Tibial nerve (tissue), 4 donors: ENCODE measurements around the gene TMEM183A. TPM values are rescaled to one million over a fixed set of nuclear protein-coding genes. Genes with fewer than 3 reads are reported as not detected.

ENCODE experiments used
- DNase-seq, 2 donors: peaks; one replicate each; pipeline ENCODE4 v3.0.0-alpha.2; 2019; ENCODE audit warnings: low spot score in 2 of 2
- H3K27ac ChIP-seq, 4 donors: fragments of 200-600 bp; sonication (generic) in 3 of 4; one replicate each; pipeline ENCODE4 v1.5.1; 2017 to 2019; ENCODE audit warnings: mild to moderate bottlenecking in 1 of 4
- H3K27me3 ChIP-seq, 2 donors: fragments of 200-600 bp; sonication (generic) in 1 of 2; one replicate each; pipeline versions ENCODE4 v1.5.1 to v1.6.0; 2017 to 2019
- H3K36me3 ChIP-seq, 3 donors: fragments of 200-600 bp; sonication (generic); one replicate each; pipeline ENCODE4 v1.5.1; 2018 to 2019
- H3K4me1 ChIP-seq, 4 donors: fragments of 200-600 bp; sonication (generic) in 3 of 4; one replicate each; pipeline ENCODE4 v1.5.1; 2017 to 2019
- H3K4me3 ChIP-seq, 4 donors: fragments of 200-600 bp; sonication (generic) in 3 of 4; one replicate each; pipeline ENCODE4 v1.5.1; 2017 to 2019; ENCODE audit warnings: mild to moderate bottlenecking in 1 of 4, moderate library complexity in 1 of 4
- H3K9me3 ChIP-seq, 4 donors: fragments of 200-600 bp; sonication (generic) in 3 of 4; one replicate each; pipeline ENCODE4 v1.5.1; 2017 to 2019
- EP300 ChIP-seq, 2 donors: sonication (generic); formaldehyde crosslinking; IDR thresholded peaks; one replicate each; pipeline ENCODE4 v1.6.1; 2017; ENCODE audit warnings: antibody characterized with exemption in 2 of 2, mild to moderate bottlenecking in 1 of 2
- POLR2A ChIP-seq, 2 donors: fragments of 450-650 bp; IDR thresholded peaks; one replicate each; pipeline ENCODE4 v1.6.1; 2017; ENCODE audit warnings: antibody characterized with exemption in 2 of 2, mild to moderate bottlenecking in 2 of 2, moderate library complexity in 2 of 2
- WGBS, 2 donors: methylation state at CpG; one replicate each; pipeline ENCODE4 v1.1.5; 2018; 5-methylcytosine and 5-hydroxymethylcytosine counted together
- total RNA-seq, 4 donors: library from RNA; depleted of rRNA; stranded (reverse); fragments of >200 nt; gene quantifications; one replicate each; pipeline ENCODE4 v1.1.0, GENCODE V29; 2016
- TF ChIP-seq, protein P1 (sequence below), 5 experiments: fragments of 200-600 bp in 3 of 5; fragments of 450-650 bp in 2 of 5; sonication (generic) in 3 of 5; IDR thresholded peaks; one replicate each; pipeline ENCODE4 v1.5.1; 2016 to 2019; ENCODE audit warnings: antibody characterized with exemption in 5 of 5, mild to moderate bottlenecking in 3 of 5, moderate library complexity in 2 of 5

The TMEM183A gene
- total RNA-seq, 4 donors from 2014 or later = 64.3 to 80.6 (median 74.7) TPM

DNA sequence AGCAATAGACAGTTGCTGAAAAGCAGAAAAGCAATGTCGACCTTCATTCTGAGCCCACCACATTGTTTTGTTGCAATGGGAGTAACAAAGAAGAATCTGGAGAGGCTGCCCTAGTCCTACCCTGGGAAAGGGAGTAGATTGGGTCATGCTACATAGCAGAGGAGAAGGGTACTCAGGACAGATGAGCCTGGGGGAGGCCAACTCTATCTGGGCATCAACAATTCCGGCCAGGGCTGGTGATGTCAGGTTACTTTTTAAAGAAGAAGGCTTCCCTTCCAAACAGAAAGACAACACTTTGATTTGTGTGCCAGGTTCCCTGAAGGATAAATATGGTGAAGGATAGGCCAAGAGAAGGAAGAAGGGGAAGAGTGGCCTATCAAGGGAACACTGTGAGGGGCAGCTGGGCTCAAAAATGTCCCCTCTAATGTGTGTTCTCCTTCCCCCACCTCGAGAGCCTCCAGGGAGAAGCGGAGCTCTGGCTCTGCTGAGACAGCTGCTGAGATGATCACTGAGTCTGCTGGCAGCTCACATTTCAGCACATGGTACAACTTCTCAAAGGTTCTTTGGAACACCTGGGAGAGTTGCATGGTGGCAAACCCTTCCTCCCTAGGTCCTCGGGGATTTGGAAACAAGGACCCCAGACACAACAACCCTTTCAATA, 45.8 kb upstream of the TMEM183A start:
- no peak overlapping the region for H3K4me3 ChIP-seq
- H3K4me1 ChIP-seq = peaks cover 0 to 28% (median 16%) of the 10 kb centered on the region in 4 donors
- no peak for TF ChIP-seq POLR2A (IDR thresholded peaks at IDR 0.05)
- TF ChIP-seq EP300 (IDR thresholded peaks at IDR 0.05) = no peak
- TF ChIP-seq, protein P1, sequence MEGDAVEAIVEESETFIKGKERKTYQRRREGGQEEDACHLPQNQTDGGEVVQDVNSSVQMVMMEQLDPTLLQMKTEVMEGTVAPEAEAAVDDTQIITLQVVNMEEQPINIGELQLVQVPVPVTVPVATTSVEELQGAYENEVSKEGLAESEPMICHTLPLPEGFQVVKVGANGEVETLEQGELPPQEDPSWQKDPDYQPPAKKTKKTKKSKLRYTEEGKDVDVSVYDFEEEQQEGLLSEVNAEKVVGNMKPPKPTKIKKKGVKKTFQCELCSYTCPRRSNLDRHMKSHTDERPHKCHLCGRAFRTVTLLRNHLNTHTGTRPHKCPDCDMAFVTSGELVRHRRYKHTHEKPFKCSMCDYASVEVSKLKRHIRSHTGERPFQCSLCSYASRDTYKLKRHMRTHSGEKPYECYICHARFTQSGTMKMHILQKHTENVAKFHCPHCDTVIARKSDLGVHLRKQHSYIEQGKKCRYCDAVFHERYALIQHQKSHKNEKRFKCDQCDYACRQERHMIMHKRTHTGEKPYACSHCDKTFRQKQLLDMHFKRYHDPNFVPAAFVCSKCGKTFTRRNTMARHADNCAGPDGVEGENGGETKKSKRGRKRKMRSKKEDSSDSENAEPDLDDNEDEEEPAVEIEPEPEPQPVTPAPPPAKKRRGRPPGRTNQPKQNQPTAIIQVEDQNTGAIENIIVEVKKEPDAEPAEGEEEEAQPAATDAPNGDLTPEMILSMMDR (IDR thresholded peaks at IDR 0.05) = no peak
- no peaks in the 10 kb centered on the region for H3K9me3 ChIP-seq
- no peak overlapping the region for H3K27ac ChIP-seq
- H3K27me3 ChIP-seq = no peaks in the 10 kb centered on the region
- 85 to 90% methylated on average over 5 of the region's 5 CpGs for WGBS, 2 donors
- peaks cover 0 to 47% (median 0%) of the 10 kb centered on the region in 3 donors for H3K36me3 ChIP-seq
- no peak for DNase-seq

DNA sequence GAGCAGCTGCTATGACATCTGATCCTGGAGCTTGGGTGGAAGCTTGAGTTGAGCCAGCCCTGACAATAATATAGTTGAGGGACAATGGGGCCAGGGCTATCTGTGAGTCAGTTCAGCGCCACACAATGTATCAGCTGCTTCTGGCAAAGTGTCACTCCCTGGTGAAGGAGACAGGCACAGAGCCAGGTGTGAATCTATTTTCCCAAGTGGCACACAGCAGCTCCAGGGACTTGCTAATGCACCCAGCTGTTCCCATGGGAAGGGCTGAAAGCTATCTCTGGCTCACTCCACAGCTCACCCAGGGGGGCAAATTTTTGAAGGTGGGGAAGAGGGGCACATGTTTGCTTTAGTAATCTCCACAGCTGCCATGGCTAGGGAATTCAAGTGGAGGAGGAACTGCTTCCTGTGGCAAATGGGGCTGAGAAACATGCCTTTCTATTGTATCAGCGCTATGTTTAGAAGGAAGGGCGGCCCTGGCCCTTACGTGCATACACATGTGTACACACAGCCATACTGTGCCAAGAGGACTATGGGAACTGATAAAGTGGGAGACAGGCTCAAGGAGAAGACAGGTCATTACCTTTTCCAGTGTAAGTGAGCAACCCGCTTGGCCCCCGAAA, 42.3 kb upstream of the TMEM183A start:
- no peak for DNase-seq
- H3K9me3 ChIP-seq = no peaks in the 10 kb centered on the region

DNA sequence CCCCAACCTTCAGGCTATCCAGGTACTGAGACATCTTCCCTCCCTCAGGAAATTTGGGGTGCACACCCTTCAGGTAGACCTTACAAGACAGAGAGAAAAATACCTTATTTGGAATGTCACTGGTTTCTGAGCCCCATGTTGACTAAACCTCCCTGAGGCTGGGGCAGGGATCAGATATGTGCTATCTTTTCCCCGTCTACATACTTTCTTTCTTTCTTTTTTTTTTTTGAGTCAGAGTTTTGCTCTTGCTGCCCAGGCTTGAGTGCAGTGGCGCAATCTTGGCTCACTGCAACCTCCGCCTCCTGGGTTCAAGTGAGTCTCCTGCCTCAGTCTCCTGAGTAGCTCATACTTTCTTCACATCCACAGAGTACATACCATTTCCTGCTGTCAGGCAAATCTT, 41.8 kb upstream of the TMEM183A start:
- no peaks in the 10 kb centered on the region for H3K9me3 ChIP-seq
- H3K4me1 ChIP-seq = peaks cover 0 to 24% (median 3%) of the 10 kb centered on the region in 4 donors
- no peaks in the 10 kb centered on the region for H3K27me3 ChIP-seq
- TF ChIP-seq, protein P1 (IDR thresholded peaks at IDR 0.05) = no peak
- TF ChIP-seq POLR2A (IDR thresholded peaks at IDR 0.05) (no peak), EP300 (IDR thresholded peaks at IDR 0.05) (no peak)
- no peak overlapping the region for H3K27ac ChIP-seq
- 85 to 91% methylated on average over 3 of the region's 3 CpGs for WGBS, 2 donors
- no peak for DNase-seq
- H3K4me3 ChIP-seq = no peak overlapping the region
- peaks cover 0 to 47% (median 0%) of the 10 kb centered on the region in 3 donors for H3K36me3 ChIP-seq

More for the DNA sequence above, 42.3 kb upstream of the TMEM183A start:
- no peak for TF ChIP-seq POLR2A (IDR thresholded peaks at IDR 0.05)
- TF ChIP-seq EP300 (IDR thresholded peaks at IDR 0.05) = no peak
- TF ChIP-seq, protein P1 (IDR thresholded peaks at IDR 0.05) = no peak
- H3K27ac ChIP-seq = no peak overlapping the region
- H3K27me3 ChIP-seq = no peaks in the 10 kb centered on the region
- peaks cover 0 to 24% (median 3%) of the 10 kb centered on the region in 4 donors for H3K4me1 ChIP-seq
- WGBS, 2 donors = 79 to 86% methylated on average over 6 of the region's 6 CpGs
- H3K36me3 ChIP-seq = peaks cover 0 to 47% (median 0%) of the 10 kb centered on the region in 3 donors
- no peak overlapping the region for H3K4me3 ChIP-seq

DNA sequence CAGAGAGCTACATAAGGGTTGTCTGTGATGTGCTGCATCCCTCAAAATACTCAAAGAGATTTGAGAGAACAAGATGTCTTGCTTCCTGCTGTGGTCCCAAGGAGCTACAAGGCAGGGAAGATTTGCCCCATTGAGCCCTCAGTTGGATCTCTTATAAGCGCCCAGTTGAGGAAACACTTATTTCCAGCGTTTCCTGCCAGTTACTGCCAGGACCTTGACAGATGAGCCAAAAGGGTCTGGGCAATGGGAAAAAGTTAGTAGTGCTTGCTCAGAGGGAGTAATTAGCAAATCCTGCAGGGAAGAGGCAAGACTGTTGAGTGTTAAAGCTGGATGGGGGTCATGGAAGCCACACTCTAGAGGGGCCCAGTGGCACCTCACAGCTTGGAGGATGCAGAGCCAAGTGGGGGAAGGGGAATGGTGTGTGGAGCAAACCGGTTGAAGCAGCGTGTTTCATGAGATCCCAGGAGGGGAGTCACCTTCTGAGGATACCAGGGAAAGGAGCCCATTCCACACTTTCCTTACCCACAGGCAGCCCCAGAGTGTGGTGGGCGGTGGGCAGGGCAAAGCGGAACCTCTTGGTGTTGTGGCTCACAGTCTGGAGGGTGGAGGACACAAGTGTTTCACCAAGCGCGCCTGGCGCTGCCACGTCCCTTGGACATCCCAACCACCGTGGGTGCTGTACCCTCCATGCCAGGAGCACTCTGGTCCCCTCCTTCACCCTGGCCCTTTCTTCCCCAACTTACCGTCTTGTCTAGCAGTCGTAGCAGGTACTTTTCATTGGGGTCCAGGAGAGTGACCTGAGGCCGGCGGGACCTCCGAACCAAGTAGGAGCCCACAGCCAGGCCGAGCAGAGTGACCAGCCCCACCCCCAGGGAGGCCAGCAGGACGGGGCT, 40.9 kb upstream of the TMEM183A start:
- H3K4me3 ChIP-seq = peak overlapping the region; percentile 58 to 88 (median 70)
- H3K27ac ChIP-seq = peak overlapping the region; percentile 89 to 98 (median 97)
- DNase-seq = no peak
- 40 to 42% methylated on average over 15 to 17 of the region's 18 CpGs for WGBS, 2 donors
- H3K27me3 ChIP-seq = no peaks in the 10 kb centered on the region
- TF ChIP-seq EP300 (IDR thresholded peaks at IDR 0.05) (no peak), POLR2A (IDR thresholded peaks at IDR 0.05) (no peak)
- TF ChIP-seq, protein P1 (IDR thresholded peaks at IDR 0.05) = no peak
- H3K9me3 ChIP-seq = no peaks in the 10 kb centered on the region
- peaks cover 0 to 41% (median 0%) of the 10 kb centered on the region in 3 donors for H3K36me3 ChIP-seq
- H3K4me1 ChIP-seq = peaks cover 0 to 24% (median 3%) of the 10 kb centered on the region in 4 donors
